HepG2 (cell line): Measurements from ENCODE around the gene CFAP99. TPM values are rescaled to one million over a fixed set of nuclear protein-coding genes. Genes with fewer than 3 reads are reported as not detected.

Experiments
- NR2F1 ChIP-seq, 2 experiments: fragments of 450-650 bp in 1 of 2; formaldehyde crosslinking in 1 of 2; IDR thresholded peaks; 2 replicates each; pipeline versions ENCODE4 v1.5.0 to v1.6.1; 2016 to 2020; ENCODE audit warnings: mild to moderate bottlenecking in 1 of 2, missing compliant biosample characterization in 1 of 2, missing genetic modification reagents in 1 of 2, moderate library complexity in 1 of 2
- SAFB2 ChIP-seq: sonication (generic); formaldehyde crosslinking; IDR thresholded peaks from 2 replicates; pipeline ENCODE4 v1.5.1; 2020; ENCODE audit warnings: missing genetic modification reagents, low read depth, mild to moderate bottlenecking, borderline replicate concordance
- TMF1 ChIP-seq: sonication (generic); formaldehyde crosslinking; IDR thresholded peaks from 2 replicates; pipeline ENCODE4 v1.8.1; 2022; ENCODE audit warnings: low read depth, missing genetic modification reagents
- XBP1 ChIP-seq: sonication (generic); formaldehyde crosslinking; IDR thresholded peaks from 2 replicates; pipeline ENCODE4 v1.5.0; 2020; ENCODE audit warnings: missing genetic modification reagents
- ZBTB37 ChIP-seq: sonication (generic); formaldehyde crosslinking; IDR thresholded peaks from 2 replicates; pipeline ENCODE4 v1.4.0; 2020; ENCODE audit warnings: mild to moderate bottlenecking, missing genetic modification reagents
- ZBTB8A ChIP-seq: sonication (generic); formaldehyde crosslinking; IDR thresholded peaks from 2 replicates; pipeline ENCODE4 v1.4.0; 2020; ENCODE audit warnings: mild to moderate bottlenecking, low read depth, missing genetic modification reagents, borderline replicate concordance
- ZNF335 ChIP-seq: sonication (generic); formaldehyde crosslinking; IDR thresholded peaks from 2 replicates; pipeline ENCODE4 v1.4.0; 2020; ENCODE audit warnings: missing genetic modification reagents
- ZNF362 ChIP-seq: sonication (generic); formaldehyde crosslinking; IDR thresholded peaks from 2 replicates; pipeline ENCODE4 v1.4.0; 2020; ENCODE audit warnings: missing genetic modification reagents, mild to moderate bottlenecking, borderline replicate concordance
- ZNF484 ChIP-seq: sonication (generic); formaldehyde crosslinking; IDR thresholded peaks from 2 replicates; pipeline ENCODE4 v1.5.1; 2020; ENCODE audit warnings: mild to moderate bottlenecking, low read depth, missing genetic modification reagents, borderline replicate concordance
- polyA plus RNA-seq, 8 experiments: library from polyadenylated mRNA; depleted of rRNA in 3 of 8; stranded (reverse) in 7 of 8; unstranded in 1 of 8; fragments of >200 nt; fragmentation: Illumina TruSeq in 4 of 8; extraction: Trizol in 4 of 8; gene quantifications; 2 replicates each; pipeline versions ENCODE4 v1.2.1 to v1.2.3, GENCODE V29; 2011 to 2016; ENCODE audit warnings: low read depth in 4 of 8, missing spikeins in 1 of 8, mixed read lengths in 1 of 8; ENCODE audit not compliant: insufficient read depth in 1 of 8
- total RNA-seq, 5 experiments: library from RNA; depleted of rRNA; stranded (reverse); fragments of >200 nt; fragmentation: Illumina TruSeq; extraction: Trizol; gene quantifications; 2 replicates each; pipeline ENCODE4 v1.2.3, GENCODE V29; 2016; ENCODE audit warnings: low read depth in 1 of 5
- TF ChIP-seq, protein P1 (sequence below): sonication (generic); formaldehyde crosslinking; IDR thresholded peaks from 2 replicates; pipeline ENCODE4 v1.5.1; 2020; ENCODE audit warnings: mild to moderate bottlenecking, missing genetic modification reagents, borderline replicate concordance

The CFAP99 gene
- total and polyA plus RNA-seq, 2 of the 13 experiments (the other 11 are each of a cell fraction or from before 2014, with no cell fraction given): not detected

DNA sequence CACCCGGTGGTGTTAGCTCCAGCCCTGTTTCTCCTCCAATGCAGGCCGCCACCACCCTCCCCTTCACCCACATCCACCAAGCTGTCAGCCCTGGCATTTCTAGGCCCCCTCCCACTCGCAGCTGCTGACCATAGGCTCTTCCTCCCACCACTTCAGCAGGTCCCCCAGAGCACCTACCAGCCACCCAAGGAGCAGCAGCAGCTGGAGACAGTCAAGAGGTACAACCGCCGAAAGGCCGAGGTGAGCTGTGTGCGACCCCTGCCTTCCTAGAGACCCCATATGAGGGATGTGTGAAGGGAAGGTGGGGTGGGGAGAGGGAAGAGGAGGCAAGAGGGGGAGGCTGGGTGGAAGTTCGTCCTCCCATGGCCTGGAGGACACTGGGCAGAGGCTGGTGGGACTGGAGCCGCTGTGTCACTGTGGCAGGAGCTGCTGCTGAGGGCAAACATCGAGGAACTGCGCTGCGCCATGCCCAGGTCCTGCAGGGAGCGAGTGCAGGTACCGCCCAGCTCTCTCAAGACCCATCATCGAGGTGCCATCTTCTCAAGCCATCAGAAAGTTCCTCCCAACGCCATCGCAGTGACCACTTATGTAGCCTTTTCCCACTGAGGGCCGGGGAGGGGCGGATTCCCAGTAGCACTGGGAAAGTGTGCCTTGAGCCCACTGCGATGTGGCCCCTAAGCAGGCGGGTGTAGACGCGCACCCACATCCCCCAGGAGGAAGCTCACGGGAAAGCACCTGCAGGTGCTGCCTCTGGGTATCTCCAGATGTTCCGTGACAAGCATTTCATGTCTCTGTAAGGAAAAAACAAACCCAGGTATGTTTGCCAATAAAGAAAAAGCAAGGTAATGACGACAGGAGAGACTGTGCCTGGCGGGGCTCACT is 31.0 kb downstream of the CFAP99 start (continued):
- TF ChIP-seq ZBTB37 (CRISPR knock-in tag): no peak
- no peak for TF ChIP-seq XBP1 (CRISPR knock-in tag)
- TF ChIP-seq ZBTB8A (CRISPR knock-in tag): no peak
- TF ChIP-seq, protein P1, sequence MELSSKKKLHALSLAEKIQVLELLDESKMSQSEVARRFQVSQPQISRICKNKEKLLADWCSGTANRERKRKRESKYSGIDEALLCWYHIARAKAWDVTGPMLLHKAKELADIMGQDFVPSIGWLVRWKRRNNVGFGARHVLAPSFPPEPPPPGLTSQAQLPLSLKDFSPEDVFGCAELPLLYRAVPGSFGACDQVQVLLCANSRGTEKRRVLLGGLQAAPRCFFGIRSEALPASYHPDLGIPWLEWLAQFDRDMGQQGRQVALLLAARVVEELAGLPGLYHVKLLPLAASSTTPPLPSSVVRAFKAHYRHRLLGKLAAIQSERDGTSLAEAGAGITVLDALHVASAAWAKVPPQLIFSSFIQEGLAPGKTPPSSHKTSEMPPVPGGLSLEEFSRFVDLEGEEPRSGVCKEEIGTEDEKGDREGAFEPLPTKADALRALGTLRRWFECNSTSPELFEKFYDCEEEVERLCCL (CRISPR knock-in tag): no peak
- TF ChIP-seq ZNF335 (CRISPR knock-in tag): no peak
- TF ChIP-seq NR2F1 (CRISPR knock-in tag; IDR thresholded peaks at IDR 0.05): no peak
- TF ChIP-seq ZNF484 (CRISPR knock-in tag): no peak
- no peak for TF ChIP-seq TMF1 (CRISPR knock-in tag)
- TF ChIP-seq ZNF362 (CRISPR knock-in tag): no peak
- TF ChIP-seq SAFB2 (CRISPR knock-in tag): no peak
